GM06990 (cell line): Measurements from ENCODE around the gene RCOR1.
"Not testable (repeated sequence)": the region's sequence is repeated elsewhere in the genome, so short reads cannot be mapped to it uniquely, and the experiment has no call there.

Source experiments
- DNase-seq: peaks from one replicate; pipeline ENCODE4 v3.0.0-alpha.2; 2011; ENCODE audit not compliant: insufficient read length; ENCODE audit errors: extremely low read depth
- H3K27me3 ChIP-seq: replicated peaks from 2 replicates; pipeline ENCODE4 v1.6.0; 2011; ENCODE audit warnings: low read length; ENCODE audit not compliant: control insufficient read depth, insufficient read depth
- H3K36me3 ChIP-seq: 2 replicates; pipeline ENCODE4 v1.5.1; 2011; ENCODE audit warnings: low read length; ENCODE audit not compliant: control insufficient read depth, insufficient read depth
- H3K4me3 ChIP-seq: replicated peaks from 2 replicates; pipeline ENCODE4 v1.5.1; 2011; ENCODE audit warnings: low read depth, mild to moderate bottlenecking, control low read depth, low read length
- CTCF ChIP-seq: IDR thresholded peaks from 2 replicates; pipeline ENCODE4 v1.5.1; 2011; ENCODE audit warnings: low read length, control low read depth, mild to moderate bottlenecking, inconsistent platforms; ENCODE audit not compliant: insufficient read depth, poor library complexity, severe bottlenecking

The RCOR1 gene

GRCh38 chr14:102606296-102606695 lies 13.8 kb downstream of the RCOR1 start:
- no peak for TF ChIP-seq CTCF
- no peaks in the 10 kb centered on the region for H3K27me3 ChIP-seq
- DNase-seq: peak; percentile 65

GRCh38 chr14:102608064-102608446 lies 15.6 kb downstream of the RCOR1 start:
- Histone ChIP-seq H3K4me3 (peak overlapping the region; percentile 4), H3K27me3 (no peaks in the 10 kb centered on the region), H3K36me3 (peaks cover 3% of the 10 kb centered on the region; the same call in 1 of the 2 replicates)
- TF ChIP-seq CTCF: no peak
- DNase-seq: peak; percentile 66

More at GRCh38 chr14:102606296-102606695, 13.8 kb downstream of the RCOR1 start:
- H3K36me3 ChIP-seq: peaks cover 3% of the 10 kb centered on the region; the same call in 1 of the 2 replicates
- no peak overlapping the region for H3K4me3 ChIP-seq

GRCh38 chr14:102610968-102611811 lies 18.7 kb downstream of the RCOR1 start:
- Histone ChIP-seq H3K27me3 (no peaks in the 10 kb centered on the region), H3K4me3 (no peak overlapping the region; the same call in none of the 2 replicates), H3K36me3 (peaks cover 3% of the 10 kb centered on the region; the same call in 1 of the 2 replicates)
- TF ChIP-seq CTCF: no peak
- peak; percentile 65 for DNase-seq

GRCh38 chr14:102616318-102616717 lies 23.9 kb downstream of the RCOR1 start:
- TF ChIP-seq CTCF: no peak
- Histone ChIP-seq H3K36me3 (no peaks in the 10 kb centered on the region; the same call in 1 of the 2 replicates), H3K4me3 (no peak overlapping the region), H3K27me3 (no peaks in the 10 kb centered on the region)
- DNase-seq: no peak

- DNase-seq: no peak
- no peak overlapping the region for H3K4me3 ChIP-seq
- H3K36me3 ChIP-seq: no peaks in the 10 kb centered on the region; the same call in 1 of the 2 replicates
- no peaks in the 10 kb centered on the region for H3K27me3 ChIP-seq
- TF ChIP-seq CTCF: no peak
Measured at GRCh38 chr14:102616799-102617198, 24.4 kb downstream of the RCOR1 start.

- H3K27me3 ChIP-seq, H3K36me3 ChIP-seq, DNase-seq, H3K4me3 ChIP-seq: not testable (repeated sequence)
Measured at GRCh38 chr14:102619012-102619411, 26.6 kb downstream of the RCOR1 start.
